Activated T-helper 1 cell treated with anti-CD3 and anti-CD28 coated beads, Interleukin-2, amount 50 U/mL, for 16 hours (primary cell): Measurements from ENCODE around the gene HDAC7.

Source experiments
- DNase-seq, 2 donors: peaks; one replicate each; pipeline ENCODE4 v3.0.0-alpha.2; 2020; ENCODE audit warnings: low read depth in 1 of 2, low spot score in 1 of 2

The HDAC7 gene

DNA sequence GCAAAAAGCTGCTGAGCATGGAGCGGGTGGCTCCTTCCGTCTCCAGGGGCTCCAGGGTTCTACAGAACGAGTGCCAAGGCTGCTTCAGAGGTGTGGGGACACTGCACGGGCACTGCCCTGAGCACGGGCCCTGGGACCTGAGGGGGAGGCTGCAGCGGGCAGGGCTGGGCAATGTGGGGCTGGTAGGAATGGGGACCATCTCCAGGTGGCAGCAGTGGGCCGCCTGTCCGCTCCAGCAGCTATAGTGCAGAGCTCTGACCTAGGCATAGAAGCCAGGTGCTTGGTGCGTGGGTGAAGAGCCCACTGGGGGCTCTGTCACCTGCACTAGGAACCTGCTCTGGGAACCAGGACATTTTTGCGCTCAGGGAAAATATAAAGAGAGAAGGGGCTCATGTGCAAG is 22.3 kb downstream of the HDAC7 start:
- DNase-seq = no peak

DNA sequence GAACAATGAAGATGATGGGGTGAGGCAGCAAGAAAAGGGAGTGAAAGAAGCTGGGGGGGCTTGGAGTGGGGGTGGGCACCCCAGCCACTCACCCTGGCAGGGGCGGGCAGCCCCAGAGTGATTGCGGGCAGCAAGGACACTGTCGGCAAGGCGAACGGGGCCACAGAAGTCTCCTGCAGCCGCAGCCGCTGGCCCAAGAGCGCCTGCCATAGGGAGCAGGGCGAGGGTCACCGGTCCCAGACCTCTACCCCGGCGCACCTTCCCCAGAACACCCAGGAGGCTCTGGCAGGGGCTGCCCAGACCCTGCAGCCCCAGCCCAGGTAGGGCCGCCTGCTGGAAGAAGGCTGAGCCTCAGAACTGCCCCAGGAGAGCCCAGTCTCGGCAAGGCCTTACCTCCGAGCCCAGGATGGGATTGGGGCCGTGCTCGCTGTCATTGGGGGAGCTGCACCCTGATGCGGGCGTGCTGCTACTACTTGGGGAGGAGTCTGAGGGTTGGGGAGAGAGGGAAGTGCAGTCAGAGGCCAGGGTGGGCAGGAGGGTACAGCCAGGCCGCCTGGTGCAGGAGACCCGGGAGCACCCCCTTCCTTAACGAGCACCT is 23.8 kb downstream of the HDAC7 start:
- DNase-seq = no peak

DNA sequence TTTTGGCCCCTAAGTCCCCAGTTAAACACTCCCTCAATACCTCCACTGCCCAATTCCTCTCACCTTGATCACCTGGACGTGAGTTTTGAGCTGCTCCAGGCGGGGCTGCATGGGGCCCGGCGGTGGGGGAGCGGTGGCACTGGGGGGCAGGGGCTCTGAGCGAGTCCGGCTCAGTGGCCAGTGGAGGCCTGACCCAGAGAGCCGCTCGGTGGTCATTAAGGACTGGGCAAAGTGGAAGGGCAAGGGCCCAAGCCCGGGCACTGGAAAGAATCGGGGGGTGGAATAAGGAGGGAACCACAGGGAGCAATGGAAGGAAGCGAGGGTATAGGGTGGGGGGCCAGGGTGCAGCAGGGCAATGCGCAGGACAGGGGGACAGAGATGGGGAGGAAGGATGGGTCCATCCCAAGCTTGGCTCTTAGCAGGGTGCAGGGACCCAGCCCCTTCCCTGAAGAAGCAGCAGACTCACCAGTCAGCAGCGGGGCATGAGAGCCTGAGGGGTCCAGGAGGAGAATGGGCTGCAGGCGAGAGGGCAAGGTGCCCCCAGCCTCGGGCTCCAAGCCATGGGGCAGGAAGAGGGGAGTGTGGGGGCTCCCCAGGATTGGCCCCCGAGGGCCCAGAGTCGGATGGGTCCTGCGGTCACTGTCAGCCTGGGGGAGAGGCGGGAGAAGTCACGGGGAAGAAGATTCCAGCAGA is 24.4 kb downstream of the HDAC7 start:
- no peak for DNase-seq

DNA sequence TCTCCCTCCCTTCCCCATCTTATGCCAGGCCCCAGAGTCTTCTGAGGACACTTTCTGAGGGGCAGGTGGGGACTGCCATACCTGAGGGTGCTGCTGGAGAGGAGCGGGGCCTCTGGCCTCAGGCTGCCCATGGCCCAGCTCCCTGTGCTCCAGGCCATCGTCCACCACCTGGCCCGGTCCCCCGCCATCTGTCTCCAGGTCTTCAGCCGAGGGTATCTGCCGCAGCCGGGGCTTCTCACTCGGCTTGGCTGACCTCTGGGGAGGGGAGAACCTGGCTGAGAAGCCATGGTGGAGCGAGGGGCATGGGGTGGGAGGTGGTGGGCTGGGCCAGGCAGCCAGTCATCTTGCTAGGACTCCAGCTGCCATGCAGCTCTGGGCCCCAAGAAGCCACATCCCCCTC is 25.0 kb downstream of the HDAC7 start:
- no peak for DNase-seq

DNA sequence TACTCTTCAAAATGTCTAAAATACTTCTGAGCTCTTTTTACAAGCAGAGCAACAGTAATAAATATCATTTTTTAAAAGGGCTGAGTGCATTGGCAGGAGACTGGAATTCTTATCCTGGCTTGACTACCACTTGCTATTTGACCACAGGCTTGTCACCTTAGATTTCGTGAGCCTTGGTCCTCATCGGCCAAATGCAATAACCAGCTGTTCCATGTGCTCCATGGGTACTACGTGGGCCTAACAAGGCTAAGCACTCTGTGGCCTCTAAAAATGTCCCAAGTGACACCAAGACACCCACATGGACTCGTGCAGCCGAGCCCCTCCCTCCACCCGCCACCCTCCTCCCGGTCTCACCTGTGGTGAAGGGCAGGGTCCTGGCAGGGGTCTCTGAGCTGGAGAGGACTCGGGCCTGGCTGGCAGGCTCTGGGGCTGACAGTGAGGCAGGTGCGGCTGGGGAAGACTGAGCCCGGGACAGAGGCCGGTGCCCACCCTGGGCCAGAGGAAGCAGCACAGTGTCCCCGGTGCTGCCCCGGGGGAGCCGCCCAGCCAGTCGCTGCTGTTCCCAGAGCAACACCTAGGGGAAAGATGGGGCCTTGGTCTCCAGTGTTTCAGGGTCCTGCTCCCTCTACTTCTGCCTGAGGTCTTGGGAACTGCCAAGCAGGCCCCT is 26.6 kb downstream of the HDAC7 start:
- DNase-seq = no peak

DNA sequence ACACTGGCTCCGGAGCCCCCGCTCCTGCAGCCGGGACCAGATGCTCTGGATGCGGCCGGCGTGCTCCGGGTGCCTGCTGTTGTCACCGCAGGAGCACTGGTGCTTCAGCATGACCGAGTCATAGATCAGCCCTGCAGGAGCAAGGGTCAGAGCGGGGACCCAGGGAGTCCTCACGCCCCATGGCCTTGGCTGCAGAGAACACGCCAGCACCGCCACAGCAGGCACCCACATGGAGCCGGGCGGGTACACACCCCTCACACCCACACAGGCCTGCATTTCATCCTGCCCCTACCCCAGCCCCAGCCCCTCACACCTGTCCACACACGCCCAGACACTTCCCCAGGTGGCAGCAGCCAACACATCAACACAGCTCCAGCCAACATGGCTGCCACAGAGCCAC is 27.8 kb downstream of the HDAC7 start:
- DNase-seq = no peak

DNA sequence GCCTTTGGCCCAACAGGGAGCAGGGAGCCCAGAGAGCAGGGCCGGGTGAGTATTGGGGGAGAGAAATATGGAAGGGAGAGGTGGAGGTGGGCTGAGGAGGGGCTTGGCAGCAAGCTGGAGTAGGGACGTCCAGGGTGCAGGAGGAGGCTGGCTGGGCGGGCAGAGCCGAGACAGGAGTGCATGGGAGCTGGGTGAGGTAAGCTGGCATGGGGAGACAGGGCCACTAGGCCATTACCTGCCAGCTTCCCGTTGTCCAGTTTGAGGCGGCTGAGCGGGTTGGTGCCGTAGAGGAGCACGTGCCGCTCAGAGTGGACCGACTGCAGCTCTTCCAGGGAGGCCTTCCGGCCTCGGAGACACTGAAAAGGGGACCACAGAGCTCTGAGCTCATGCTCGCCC is 28.4 kb downstream of the HDAC7 start:
- DNase-seq = no peak

DNA sequence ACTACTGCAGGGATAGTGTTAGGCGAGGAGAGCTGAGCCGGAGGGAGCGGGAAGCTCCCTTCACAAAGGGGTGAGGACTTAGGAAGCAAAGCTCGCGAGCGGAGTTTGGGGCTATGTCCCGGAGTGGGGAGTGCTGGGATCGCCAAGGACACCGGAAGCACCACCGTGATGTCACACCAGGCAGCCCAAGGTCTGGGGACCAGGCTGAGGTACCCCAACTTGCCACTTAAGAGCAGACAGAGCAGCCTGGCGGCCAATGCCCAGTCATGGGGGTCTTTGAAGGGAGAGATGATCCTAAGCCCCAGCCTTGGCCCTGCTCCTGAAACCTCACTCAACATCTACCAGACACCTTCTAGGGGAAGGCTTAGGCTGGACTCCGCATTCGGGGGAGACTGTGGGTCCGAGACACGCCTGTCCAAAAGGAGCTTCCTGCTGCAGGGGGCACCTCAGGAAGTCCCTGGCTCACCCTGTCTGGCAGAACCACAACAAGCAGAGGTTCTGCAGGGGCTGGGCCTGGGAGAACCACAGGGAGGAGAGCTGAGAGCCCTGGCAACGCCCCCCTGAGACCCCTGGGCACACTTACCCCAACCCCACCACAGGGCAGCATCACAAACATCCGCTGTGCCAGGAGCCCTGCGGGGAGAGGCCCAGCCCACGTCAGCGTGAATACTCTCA is 28.9 kb downstream of the HDAC7 start:
- no peak for DNase-seq

DNA sequence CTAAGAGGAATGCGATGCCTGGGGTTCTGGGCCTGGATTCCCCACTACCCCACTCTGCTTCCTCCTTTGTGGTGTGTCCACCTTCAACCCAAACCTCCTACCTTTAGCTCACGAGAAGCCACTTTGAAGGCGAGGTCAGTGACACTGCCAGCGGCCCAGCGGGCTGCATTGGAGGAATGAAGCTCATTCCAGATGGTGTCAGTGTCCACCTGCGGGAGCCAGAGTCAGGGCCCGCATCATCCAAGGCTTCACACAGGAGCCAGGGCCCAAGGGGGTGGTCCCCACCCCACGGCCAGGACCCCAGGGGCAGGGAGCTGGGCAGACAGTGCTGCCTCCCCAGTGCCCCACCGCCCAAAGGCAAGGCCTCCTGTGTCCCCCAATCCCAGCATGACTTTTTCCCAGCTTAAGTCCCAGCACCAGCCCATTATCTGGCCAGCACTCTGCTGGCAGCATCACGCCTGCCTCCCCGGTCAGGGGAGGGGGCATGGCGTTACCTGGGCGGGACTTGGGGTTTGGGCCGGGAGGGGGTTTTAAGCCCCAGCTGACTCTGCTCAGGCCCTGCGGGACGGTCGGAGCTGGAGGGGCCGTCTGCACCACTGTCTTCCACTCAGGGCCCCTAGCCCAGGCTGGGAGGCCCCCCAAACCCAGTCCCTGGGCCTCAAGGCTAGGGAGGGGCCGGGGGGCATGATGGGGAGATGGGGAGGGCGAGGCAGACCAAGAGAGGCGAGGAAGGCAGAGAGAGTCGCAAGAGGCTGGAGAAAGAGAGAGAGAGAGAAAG is 29.8 kb downstream of the HDAC7 start:
- no peak for DNase-seq

DNA sequence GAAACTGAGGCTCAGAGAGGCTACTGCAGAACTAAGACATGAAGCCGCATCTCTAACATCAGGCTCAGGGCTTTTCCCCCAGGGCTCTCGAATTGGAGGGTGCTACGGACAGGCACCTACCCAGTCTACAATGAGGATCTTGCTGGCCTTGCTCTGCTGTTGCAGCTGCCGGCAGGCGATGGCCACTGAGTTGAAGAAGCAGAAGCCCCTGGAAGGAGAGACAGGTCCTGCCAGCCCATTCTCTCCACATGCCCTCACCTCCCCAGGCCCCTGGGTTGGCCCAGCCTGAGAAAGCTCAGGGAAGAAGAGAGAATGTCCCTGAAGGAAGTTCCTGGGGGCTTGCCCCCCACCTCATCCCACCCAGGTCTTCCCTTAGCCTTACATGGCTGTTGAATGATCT is 30.6 kb downstream of the HDAC7 start:
- DNase-seq = no peak

DNA sequence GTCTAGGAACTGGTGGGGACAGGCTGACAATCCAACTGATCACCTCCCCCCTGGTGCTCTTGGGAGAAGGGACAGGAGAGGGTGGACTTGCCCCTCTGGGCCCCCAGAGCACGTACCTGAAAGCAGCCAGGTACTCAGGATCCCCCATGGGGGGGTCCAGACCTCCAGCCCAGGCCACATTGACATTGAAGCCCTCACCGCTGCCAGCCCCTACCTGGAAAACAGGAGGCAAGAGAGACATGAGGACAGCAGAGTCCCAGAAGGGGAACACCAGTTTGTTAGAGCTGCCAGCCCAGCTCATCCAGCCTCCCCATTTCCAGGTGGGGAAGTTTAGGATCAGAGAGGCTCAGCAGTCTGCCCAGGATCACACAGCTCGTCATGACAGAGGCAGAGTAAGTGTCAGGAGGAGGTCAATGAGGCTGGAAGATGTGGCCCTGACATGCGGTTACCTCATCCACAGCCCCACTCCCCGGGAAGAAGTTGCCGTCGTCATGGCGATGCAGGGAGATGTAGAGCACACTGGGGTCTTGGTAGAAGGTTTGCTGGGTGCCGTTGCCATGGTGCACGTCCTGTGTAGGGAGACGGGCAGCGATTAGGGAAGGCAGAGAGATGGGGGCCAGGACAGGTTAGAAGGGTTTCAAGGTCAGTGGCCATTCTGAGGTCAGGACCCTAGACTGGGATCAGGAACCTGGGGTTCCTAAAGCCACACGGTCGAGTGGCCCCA is 31.9 kb downstream of the HDAC7 start:
- DNase-seq = no peak

DNA sequence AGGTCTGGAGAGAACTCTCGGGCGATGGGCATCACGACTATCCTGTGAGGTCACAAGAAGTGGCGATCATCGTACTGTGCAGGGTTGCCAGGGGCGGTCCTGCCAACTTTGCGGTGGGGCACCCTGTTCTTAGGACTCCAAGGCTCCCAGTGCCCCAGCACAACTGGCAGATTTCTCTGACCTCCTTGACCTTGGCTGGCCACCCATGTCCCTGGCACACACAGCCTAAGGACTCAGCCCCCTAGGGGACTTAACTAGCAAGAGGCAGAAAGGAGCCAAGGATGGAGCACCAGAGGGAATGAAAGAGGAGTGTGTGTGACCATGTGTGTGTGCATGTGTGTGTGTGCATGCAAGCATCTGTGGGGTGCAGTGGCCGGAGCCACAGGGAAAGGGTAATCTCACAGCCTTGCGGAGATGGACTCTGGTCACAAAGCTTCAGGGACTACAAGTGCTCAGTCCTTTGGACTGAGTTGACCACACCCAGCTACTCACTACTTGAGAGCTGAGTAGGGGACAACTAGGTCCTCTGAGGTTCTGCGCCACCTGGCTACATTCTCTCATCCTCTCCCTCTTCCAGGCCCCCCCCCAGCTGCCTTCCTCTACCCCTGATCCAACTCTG is 32.9 kb downstream of the HDAC7 start:
- no peak for DNase-seq

DNA sequence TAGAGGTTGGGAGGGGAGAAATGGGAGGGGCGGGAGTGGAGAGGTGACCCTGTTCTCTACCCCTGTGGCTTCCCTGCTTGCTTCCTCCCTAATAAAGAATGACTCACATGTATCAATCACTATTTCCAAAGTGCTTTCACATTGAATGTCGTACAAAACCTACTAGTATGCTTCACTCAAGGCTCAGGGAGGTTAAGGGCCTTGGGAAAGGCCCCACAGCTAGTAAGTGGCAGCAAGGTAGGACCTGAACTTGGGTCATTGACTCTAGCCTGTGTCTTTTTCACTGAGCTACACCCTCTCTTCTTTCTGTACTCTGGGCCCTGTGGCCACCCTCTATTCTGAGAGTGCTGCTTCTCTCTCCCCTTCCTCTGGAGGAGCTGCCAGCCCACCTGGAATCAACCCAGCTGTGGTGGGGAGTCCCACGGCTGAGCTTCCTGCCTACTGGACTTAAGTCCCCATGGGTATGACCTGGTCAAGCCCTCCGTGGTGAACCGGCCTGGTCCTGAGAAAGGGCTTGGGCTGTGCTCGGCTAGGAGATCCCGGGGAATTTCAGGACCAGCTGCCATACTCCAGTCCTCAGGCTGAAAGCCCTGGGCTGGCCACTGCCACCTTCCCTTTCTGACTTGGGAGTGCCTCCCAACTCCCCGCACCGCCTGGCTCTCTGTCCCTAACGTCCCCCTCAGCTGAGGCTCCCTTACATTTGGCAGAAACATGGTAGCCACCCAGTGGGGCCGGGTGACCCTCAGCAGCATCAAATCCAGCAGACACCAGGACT is 33.6 kb downstream of the HDAC7 start:
- no peak for DNase-seq

DNA sequence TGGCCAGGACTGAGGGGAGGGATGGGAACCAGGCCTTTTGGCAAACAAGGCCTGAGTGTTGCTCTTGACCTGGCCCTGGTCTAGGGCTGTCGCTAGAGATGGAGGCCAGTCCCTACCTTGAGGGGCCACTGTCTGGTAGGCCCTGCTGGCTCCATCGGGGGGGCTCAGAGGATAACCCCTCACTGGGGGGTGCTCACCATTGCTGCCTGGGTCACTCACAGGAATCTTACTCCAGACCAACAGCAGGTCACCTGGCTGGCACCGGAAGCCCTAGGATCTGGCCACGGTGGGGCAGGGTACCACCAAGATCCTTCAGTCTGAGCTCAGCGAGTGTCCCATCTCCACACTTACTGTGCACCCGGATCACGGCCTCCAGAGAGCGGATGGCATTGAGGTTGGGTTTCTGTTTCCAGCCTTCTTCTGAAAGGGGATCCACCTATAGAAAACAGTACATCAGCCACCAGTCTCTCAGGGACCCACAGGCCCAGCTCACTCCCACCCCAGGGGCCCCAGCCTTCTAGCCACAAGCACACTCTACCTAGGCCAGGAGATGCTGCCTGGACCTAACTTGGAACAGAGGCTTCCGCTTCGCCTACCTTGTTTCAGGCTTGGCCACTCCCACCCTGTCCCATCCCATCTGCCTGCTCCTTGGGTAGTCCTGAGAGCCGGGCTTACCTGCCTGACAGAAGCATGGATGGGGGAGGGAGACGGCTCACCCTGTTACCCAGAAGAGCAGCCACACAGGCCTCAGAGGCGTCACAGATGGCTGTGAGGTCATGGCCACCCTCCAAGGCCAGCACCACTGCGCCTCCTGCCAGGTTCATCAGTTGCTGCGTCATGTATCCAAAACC is 34.4 kb downstream of the HDAC7 start:
- no peak for DNase-seq

DNA sequence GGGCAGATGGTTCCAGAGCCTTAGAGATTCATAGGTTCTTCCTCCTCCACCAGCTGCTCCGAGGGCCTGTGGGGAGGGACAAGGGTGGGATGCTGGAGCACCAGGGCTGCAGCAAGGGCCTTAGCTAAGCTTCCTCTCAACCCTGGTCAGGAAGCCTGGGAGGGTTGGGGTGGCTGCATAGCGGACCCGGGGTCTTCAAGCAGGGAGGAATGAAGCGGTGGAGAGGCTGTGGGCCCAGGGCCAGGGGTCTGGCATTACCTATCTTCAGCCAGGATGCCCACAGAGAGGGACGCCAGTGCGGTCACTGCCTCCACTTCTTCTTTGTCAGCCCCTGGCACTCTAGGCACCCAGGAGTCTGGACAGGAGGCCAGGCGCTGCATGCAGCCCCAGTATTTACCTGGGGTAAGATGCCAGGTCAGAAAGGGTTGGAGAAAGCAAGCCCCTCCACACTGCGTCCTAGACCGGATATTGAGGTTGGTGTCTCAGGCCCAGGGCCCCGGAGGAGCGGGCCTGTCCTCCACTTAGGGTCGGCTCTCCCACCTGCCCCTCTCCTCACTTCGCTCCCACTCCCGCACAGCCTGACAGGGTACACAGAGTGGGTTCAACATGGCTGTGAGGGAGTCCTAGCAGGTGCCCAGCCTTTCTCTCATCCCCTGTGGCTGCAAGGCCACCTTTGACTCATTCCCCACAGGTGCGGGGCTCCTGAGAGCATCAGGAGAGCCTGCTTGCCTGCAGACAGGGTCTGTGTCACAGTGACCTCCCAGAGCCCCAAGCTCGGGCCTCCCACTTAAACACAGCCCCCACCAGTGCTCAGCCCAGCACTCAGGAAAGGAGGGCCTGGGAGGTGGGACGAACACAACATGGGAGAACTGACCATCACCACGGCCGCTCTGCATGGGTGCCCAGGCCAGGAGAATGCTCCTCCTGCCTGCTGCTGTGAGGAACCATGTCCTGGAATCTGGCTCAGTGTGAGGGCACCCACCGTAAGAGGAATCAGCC is 35.6 kb downstream of the HDAC7 start:
- DNase-seq = no peak

DNA sequence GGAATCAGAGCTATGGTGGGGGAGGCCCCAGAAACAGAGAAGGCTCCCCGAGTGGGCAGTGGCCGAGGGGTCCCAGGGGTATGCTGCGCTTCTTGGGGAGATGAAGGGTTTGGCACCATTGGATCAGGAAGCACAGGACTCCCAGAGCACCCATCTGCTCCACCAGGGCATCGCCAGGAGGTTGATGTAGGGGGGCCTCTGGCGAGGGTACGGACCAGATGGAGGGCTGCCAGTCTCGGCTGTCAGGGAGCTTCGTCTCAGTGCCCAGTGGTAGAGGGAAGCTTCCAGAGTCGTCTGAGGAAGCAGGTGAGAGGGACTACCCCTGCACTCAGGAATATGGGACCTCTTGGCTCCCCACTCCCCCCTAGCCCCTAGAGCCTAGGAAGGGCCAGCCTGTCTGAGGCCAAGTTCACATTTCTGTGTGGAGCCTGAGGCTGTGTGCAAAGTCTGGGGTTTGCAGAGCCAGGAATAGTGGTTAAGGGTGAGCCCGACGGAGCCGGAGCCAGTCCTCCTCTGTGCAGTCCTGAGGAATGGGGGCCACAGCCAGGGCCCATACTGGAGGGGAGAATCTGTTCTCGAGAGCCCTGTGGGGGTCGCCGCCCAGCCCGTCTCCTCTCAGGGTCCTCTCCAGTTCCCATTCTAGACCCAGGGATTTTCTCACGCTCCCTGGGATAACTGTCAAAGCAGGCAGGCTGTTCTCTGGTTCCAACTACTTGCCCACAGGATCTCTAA is 36.5 kb downstream of the HDAC7 start:
- no peak for DNase-seq

DNA sequence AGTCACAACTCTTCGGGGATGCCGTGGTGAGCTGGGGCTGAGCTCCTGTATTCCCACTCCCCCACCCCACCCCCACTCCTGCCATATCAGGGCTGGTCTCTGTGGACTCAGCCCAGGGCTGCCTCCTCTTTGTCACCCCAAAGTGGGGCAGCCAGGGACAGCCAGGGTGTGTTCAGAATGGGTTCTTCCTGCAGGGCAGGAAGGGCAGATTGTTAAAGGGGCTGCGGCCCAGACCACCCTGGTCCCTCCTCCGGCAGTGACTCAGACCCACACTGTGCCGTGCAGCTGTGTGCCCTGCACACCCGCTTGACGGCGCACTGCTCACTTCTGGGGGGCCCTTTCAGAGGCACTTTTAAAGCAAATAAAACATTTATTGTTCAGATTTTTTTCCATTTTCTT is 37.3 kb downstream of the HDAC7 start:
- no peak for DNase-seq
